Stimulated activated CD8-positive, alpha-beta memory T cell treated with anti-CD3 and anti-CD28 coated beads, Interleukin-12 subunit alpha, Interleukin-12 subunit beta, amount 100 ng/mL, for 24 hours (primary cell): ENCODE measurements around the gene NEGR1.

Experiments used
- DNase-seq: peaks from one replicate; pipeline ENCODE4 v3.0.0-alpha.2; 2020; ENCODE audit errors: extremely low read depth

NEGR1 gene

DNA sequence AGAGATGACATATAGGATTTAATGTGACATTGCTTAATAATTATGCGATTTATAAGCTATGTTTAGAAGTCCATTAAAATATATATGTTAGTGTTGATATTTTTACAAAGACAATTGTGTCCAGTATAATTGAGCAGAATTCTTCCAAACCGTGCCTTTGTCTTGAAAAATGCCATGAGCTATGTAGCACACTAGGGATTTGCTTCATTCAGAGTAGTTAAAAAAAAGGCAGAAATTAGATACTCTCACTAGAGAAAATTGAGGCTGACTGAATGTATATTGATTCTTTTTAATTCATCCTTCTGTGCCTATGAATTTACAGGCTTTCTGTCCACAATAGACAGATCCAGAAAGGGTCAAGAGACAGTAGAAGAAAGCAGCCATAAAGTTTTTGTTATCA is 429.0 kb downstream of the NEGR1 start:
- DNase-seq: no peak

DNA sequence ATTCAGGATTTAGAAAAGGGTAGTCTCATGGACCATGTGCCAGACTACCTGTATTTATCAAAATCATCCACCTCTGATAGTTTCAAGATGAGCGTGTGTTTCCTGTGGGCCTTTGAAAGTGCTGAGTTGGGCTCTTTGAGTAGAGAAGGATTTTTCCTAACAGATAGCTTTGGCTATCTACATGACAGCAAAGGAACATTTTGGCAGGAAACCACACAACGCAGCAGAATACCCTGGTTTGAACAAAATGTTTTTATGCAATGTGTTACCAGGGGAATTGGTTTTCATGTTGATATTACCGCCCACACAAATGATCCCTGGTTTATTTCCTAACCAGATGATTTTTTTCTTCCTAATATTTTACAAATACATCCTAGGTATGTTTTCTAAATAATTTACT is 431.4 kb downstream of the NEGR1 start:
- DNase-seq: no peak

- no peak for DNase-seq
Measured at GRCh38 chr1:71850515-71850914, 431.8 kb downstream of the NEGR1 start.

DNA sequence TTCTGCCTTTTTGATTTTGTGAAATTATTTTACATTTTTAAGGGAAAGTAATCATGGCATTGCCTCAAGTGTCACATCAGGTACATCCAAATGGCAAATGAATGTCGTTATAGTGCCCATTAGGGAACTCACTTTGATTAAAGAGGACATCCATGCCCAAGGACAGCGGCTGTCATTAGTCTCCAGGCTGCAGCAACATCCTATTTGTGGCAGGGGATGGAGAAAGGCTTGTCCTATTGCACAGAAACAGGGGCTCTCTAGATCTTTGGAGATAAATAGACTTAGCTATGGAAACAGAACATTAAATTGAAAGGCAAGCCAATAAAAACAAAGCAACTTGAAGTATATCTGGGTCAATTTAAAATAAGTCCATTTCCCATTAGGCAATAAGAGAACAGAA is 439.3 kb downstream of the NEGR1 start:
- DNase-seq: no peak

DNA sequence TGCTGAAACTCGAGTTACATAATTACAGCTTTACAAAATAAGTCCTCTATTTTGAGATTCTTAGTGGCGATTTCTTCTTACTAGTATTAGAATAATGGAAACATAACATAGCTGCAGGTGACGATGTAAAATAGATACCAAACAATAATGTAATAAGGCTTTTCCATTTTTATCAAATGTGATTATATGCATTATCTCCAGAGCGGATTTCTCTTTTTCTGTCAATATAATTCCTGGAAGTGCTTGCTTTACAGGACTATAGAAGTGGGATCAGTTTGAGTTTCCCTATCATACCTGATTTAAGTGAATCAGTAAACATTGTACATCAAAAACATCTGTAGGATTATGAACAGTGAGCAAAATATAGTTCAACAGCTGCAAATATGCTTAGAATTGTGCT is 442.5 kb downstream of the NEGR1 start:
- DNase-seq: no peak

DNA sequence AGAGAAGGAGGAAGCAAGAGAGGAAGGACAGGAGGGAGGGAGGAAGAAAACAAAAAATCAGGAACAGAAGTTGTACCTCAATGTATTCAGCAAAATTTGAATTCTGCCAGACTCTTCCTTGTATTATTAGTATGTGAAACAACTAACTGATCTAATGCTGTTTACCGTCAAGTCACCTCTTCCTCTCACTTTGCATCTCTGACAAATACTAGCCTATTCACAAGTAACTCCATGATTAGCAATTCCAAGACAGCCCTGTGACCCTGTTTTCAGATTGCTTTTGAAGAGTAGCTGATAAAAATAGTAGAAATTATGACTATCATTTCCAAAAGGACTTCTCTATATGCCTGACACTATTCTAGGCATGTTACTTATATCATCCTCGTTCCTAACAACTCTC is 445.4 kb downstream of the NEGR1 start:
- DNase-seq: no peak

DNA sequence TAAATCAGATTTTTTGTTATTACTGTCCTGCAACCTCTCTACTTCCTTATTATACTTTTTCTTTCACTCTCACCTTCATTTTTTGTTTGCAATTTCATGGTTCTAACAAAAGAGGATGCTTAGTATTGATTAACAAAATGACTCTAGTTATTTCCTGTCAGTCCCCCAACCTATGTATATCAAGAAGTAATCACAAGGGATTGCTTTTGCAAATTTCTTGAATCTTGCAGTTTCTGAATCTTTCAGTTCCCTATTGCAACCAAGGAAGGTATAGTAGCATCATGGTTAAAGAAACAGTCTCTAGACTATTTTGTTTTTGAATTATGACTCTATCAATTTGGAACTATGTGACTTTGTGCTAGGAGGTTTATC is 446.9 kb downstream of the NEGR1 start:
- DNase-seq: no peak

DNA sequence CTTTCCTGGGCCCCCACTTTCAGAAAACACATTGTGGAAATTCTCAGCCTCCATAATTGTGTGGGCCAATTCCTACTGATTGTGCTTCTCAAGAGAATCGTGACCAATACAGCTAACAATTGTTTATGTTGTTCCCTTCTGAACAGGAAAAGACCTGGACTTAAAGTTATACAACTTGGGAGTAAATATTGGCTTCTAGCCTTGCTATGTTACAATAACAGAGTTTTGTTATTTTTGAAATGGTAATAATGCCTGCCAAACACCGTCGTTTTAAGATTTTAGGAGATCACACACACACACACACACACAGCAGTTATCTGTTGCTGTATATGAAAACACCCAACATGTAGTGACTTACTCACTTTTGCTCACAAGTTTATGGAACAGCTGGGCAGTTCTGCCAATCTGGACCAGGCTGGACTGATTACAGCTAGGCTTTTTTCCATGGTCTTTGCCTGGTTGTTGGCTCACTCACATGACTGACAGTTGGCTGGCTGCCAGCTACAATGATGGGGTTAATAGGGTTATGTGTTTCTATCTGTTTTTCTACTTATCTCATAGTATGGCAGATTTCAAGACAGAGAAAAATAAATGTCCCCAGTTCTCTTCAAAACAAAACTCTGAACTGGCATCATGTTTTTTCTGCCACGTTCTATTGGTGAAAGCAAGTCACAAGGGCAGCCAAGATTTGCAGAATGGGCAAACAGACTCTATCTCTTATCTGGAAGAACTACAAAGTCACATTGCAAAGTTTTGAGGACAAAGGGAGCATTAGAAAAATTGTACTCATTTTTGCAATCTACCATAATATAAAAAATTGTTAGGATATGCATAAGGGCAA is 447.5 kb downstream of the NEGR1 start:
- DNase-seq: no peak

GRCh38 chr1:71831646-71832045 is 450.7 kb downstream of the NEGR1 start:
- DNase-seq: no peak

DNA sequence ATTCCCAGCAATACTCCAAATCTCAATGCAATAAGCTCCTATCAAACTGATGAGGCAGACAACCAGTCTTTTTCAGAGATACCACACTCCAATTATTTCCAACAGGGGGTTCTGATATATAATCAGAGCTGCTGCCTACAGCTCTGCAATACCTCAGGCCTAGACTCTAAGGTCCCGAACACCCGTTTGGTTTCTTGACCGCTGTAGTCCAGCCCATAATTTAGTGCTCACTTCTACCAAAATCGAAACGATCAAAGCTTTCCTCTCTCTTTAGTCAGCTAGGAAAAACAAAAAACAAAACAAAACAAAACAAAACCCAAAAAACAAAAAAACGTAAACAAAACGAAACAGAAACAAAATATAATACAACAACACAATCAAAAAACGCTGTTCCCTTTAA is 453.0 kb downstream of the NEGR1 start:
- no peak for DNase-seq

- DNase-seq: no peak
Measured at GRCh38 chr1:71828431-71829012, 453.8 kb downstream of the NEGR1 start.

DNA sequence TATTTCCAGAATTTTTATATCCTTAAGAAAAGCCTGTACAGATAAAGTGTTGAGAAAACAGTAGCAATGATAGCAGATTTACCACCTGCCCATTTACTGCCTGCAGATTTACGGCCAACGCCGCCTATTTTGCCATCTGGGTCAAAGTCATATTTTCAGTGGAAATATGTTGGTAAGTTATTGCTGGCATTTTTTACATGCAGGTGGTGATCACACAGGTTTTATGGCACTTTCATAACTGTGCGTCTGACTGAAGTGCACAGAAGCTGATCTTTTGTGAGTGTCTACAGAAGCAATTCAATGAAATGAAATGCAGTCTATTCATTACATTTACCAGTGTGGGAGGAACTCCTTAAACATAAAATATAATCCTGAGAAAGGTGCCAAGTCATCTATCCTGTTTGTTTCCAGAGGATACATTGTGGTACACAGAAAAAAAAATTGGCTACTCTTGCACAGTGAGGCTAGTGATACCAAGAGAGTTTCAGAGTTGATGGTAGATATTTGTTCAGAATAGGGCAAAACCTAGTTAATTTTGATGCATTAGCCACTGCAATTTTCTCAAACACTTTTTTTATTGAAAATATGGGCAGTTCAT is 458.5 kb downstream of the NEGR1 start:
- no peak for DNase-seq

DNA sequence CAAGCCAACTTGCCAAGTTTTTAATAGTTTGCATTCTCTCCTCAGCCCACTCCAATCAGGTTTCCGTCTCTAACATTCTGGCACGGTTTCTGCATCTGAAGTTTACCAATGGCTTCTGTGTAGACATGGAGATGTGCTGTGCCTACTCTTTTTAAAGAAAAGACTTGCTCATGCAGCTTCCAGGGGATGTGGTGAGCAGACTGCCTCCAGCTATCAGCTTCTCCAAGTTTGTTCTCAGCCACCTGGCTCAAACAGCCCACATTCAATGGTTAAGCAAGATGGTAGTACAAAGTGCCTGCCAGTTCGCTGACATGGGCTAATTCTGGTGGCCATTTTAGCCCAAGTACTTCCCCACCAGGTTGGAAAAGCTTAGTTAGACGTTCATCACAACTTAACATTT is 465.3 kb downstream of the NEGR1 start:
- DNase-seq: no peak

DNA sequence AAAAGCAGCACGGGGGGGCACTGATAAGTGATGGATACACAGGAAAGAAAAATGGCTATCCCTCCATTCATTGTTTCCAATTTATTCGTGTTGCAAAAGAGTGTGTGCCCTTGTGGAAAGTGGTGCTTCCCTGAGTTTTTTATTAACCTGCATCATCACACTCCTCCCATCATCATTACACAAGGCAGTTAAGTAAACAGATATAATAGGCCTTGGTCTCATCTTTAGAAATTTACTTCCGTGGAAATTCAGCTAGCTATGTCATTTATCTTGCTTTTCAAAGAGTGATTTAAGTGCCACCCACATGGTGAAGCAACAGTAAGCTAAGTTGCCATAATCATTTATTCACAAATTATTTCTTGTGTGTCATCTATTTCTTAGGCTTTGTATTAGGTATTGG is 473.3 kb downstream of the NEGR1 start:
- DNase-seq: no peak

DNA sequence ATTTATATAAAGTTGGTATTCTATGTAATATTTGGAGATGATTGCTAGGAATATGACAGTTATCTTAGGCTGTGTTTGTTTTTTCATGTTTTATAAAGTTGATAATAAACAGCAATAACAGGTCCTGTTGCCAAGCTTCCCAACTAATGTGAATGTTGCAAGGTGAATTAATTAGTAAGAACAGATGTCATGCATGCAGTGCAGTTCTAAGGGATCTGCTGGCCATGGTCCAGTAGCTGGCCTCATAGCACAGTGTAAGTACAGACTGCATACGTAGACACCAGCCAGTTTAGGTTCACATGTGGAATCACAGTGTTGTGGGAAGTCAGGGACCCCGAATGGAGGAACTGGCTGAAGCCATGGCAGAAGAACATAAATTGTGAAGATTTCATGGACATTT is 478.2 kb downstream of the NEGR1 start:
- no peak for DNase-seq

GRCh38 chr1:71796006-71796405 is 486.3 kb downstream of the NEGR1 start:
- DNase-seq: no peak

- DNase-seq: no peak
Measured at GRCh38 chr1:71792264-71792663, 490.1 kb downstream of the NEGR1 start.

- no peak for DNase-seq
Measured at GRCh38 chr1:71788113-71788512, 494.2 kb downstream of the NEGR1 start.

DNA sequence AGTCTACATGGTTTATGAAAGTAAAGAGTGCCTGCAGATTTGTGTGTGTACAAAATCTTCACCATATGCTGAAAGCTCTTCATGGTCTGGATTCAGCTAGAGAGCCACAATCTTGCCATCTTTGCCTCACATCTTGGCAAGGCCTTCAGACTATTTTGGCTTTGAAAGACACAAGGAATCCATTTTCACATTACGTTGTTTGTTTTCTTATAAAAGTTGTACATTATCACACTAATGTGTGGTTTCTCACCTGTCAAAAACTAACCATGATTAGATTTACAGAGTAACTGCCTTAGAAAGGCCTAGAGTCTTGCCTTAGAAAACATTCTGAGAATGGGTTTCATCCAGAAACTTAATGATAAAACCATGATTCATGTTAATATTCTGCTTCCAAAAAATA is 494.6 kb downstream of the NEGR1 start:
- no peak for DNase-seq

- no peak for DNase-seq
Measured at GRCh38 chr1:71786218-71786617, 496.1 kb downstream of the NEGR1 start.

DNA sequence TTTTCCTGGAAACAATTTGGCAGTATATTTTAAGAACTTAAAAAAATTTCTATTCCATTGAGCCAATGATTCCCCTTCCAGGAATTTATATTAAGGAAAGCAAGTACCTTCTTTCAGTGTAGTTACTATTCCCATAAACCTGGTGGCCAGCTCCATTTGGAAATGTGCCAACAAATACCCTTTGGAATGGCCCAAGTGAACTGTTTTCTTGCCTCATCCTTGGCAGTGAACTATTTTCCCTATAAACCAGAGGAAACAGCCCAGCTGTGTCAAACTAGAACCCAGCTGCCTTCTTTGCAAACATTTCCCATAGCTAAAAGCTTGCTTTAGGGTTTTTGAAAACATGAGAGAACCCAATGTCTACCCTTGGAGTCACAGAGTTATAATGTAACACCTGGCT is 496.9 kb downstream of the NEGR1 start:
- no peak for DNase-seq

DNA sequence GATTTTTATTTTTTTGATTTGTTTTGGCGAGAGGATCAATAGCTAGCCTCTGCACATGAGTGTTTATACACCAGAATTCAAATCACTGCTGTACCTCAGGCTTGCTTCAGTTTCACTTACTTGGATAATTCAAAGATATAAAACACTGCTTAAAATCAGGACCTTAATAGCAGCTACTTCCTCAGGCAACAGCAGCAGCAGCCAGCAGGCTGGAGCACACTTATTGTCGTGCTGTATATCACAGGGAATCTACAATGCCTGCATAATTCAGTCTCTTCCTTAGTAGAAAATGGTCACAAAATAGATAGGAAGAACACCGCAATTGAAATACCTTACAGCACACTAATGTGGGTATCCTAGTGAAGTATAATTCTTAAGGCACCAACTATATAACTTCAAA is 497.3 kb downstream of the NEGR1 start:
- DNase-seq: no peak

- no peak for DNase-seq
Measured at GRCh38 chr1:71784241-71784640, 498.1 kb downstream of the NEGR1 start.
